GM19438 (cell line): ENCODE data around the gene VANGL2.

Experiments
- ATAC-seq: cut with Tn5 transposase; IDR thresholded peaks from one replicate; pipeline ENCODE4 v1.9.1; 2021; ENCODE audit warnings: low read depth; ENCODE audit not compliant: unreplicated experiment

The VANGL2 gene

DNA sequence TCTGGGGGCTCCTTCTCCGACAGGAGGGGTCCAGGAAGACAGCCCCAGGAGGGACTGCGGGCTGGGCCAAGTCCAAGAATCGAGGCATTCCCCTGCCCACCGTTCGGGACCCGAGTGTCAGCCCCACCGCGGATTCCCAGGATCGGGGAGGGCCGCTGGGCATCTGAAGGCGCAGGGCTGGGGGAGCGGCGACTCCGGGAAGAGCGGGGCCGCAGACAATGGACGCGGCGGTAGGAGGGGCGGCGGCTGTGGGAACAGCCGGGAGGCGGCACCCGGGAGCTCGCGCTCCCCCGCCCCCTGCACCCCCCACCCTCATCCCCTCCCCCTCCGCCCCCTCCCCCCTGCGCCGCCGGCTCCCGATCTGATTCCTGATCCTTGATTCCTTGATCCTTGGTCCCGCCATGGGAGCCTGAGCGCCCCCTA, at the start of gene VANGL2:
VANGL2 (plus strand) TSS at position 342 of the 423 bp plus-strand sequence. CDS start 15,274 bp downstream, outside the sequence.
- ATAC-seq = no peak

GRCh38 chr1:160351629-160352028, 48.7 kb upstream of the VANGL2 start:
- no peak for ATAC-seq

DNA sequence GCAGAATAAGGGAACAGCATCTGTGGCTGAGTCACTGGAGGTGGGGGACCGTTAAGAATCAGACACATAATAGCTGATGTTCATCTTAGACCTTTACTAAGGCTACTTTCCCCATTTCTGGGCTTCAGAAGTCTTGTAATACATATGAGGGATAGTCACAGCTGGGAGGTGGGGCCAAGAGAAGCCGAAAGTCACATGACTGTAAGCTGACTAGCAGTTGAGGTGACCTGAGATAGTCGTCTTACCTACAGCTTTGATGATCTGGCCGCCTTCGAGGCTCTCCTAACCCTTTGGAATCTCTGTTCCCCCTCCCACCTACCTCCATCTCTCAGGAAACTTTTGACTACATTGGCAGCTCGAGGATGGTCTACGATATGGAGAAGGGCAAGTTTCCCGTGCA, 47.8 kb upstream of the VANGL2 start:
- no peak for ATAC-seq

GRCh38 chr1:160353223-160353622, 47.1 kb upstream of the VANGL2 start:
- ATAC-seq = no peak

GRCh38 chr1:160354388-160354985, 45.9 kb upstream of the VANGL2 start:
- ATAC-seq = no peak

DNA sequence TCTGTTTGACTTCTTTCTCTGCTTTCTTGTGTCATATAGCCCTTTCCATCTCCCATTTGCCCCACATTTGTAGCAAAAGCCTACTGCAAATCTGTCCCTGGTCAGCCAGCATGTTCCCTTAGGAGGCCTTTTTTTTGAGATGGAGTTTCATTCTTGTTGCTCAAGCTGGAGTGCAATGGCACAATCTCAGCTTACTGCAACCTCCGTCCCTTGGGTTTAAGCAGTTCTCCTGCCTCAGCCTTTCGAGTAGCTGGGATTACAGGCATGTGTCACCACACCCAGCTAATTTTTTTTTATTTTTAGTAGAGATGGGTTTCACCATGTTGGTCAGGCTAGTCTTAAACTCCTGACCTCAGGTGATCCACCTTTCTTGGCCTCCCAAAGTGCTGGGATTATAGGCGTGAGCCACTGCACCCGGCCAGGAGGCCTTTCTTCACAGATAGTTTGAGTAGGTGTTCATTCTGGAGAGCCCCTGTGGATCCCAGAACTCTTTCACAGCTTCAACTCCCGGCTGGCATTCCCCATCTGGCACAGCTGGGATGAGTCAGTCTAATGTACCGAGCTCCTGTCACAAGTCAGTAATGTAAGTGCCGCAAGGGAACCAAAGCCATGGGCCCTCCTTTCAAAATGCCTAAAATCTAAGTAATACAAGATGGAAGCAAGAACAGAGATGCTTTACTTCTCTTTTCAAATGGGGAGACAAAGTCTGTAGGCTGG, 42.9 kb upstream of the VANGL2 start:
- ATAC-seq = no peak

- ATAC-seq = no peak
Measured at GRCh38 chr1:160358073-160358472, 42.3 kb upstream of the VANGL2 start.

GRCh38 chr1:160359559-160360226, 40.7 kb upstream of the VANGL2 start:
- no peak for ATAC-seq

GRCh38 chr1:160360227-160360695, 40.1 kb upstream of the VANGL2 start:
- ATAC-seq = no peak

DNA sequence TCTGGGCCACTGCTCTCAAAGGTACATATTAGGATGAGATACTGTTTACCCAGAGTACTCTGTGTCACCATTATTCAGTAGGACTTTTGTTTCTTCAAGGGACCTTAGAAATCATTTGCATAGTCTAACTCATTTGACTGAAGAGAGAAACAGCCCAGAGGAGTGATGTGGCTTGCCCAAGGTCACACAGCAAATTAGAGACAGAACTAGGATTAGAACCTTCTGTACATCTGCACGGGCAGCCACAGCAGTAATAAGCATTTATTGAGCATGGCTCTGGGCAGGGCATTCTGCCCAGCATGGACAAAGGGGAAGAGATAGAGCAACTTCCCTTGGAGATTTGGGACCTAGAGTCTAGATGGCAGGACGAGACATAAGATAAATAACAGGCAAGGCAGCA, 39.2 kb upstream of the VANGL2 start:
- no peak for ATAC-seq

- no peak for ATAC-seq
Measured at GRCh38 chr1:160361814-160362167, 38.6 kb upstream of the VANGL2 start.

- ATAC-seq = no peak
Measured at GRCh38 chr1:160362168-160362957, 38.0 kb upstream of the VANGL2 start.

GRCh38 chr1:160363010-160363409, 37.4 kb upstream of the VANGL2 start:
- no peak for ATAC-seq

DNA sequence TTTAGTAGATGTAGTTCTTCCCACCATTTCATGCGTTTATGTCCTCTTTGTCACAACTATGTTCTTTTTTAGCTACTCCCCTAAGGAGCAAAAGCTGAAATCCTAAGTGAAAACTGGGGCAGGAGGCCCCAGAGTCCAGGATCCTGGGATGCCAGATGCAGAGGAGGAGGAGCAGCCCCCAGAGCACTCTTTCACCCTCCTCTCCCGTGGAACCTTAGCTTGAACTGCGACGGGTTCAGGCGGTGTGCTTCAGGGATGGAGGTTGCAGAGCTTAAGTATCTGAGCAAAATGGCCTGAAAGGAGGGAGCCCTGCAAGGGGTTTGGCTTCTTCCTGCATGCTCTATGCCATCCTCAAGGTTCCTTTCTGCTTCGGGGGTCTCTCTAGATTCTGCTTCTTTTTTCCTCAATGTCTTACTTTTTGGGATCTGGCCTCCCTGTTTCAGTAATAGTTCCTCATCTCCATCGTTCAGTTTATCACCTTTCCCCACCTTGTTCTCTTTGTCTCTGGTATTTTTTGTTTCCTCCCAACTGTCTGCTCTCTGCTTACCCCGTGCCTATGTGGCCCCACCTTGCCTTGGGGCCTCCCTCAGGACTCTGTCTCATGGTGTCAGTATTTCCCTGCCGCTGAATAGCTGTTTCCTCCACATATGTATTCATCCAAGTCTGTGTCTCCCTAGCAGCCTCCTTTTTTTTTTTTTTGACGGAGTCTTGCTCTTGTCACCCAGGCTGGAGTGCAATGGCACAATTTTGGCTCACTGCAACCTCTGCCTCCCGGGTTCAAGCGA, 36.2 kb upstream of the VANGL2 start:
- ATAC-seq = no peak

- no peak for ATAC-seq
Measured at GRCh38 chr1:160365325-160365724, 35.0 kb upstream of the VANGL2 start.

- ATAC-seq = no peak
Measured at GRCh38 chr1:160366731-160367515, 33.4 kb upstream of the VANGL2 start, which contains the start of gene NHLH1. TSS of gene NHLH1 (plus strand) at chr1:160367071. CDS start at chr1:160370732, 3,661 bp downstream.

GRCh38 chr1:160367516-160367900, 32.9 kb upstream of the VANGL2 start:
- ATAC-seq = no peak

GRCh38 chr1:160367934-160368923, 32.1 kb upstream of the VANGL2 start:
- ATAC-seq = no peak
